CD8-positive, alpha-beta memory T cell (primary cell): ENCODE data around the gene ZNF841. TPM values are rescaled to one million over a fixed set of nuclear protein-coding genes. Genes with fewer than 3 reads are reported as not detected.
A peak's percentile ranks its signal among the peaks of the same experiment; 100 is the strongest.

Source experiments
- CTCF ChIA-PET: fragments of 350-600 bp; sonication (Branson Sonifier 250); formaldehyde crosslinking; loops from one replicate; lab custom pipeline; 2021; ENCODE audit warnings: antibody characterized with exemption; lab: Charles Lee
- POLR2A ChIA-PET: fragments of 350-600 bp; sonication (Branson Sonifier 250); formaldehyde crosslinking; loops from one replicate; lab custom pipeline; 2021; ENCODE audit warnings: antibody characterized with exemption; lab: Charles Lee
- DNase-seq, 5 donors: peaks; one replicate each; pipeline versions ENCODE4 v3.0.0 to v3.0.0-alpha.2; 2020 to 2022; ENCODE audit warnings: mixed read lengths in 1 of 5
- H3K27ac ChIP-seq: one replicate; pipeline ENCODE4 v1.7.0; 2013; ENCODE audit warnings: low read depth, mild to moderate bottlenecking, low read length, moderate library complexity
- H3K27me3 ChIP-seq: 2 replicates; pipeline ENCODE4 v1.7.0; 2013; ENCODE audit warnings: low read length, mild to moderate bottlenecking; ENCODE audit not compliant: insufficient read depth, poor library complexity, severe bottlenecking
- H3K36me3 ChIP-seq: 2 replicates; pipeline ENCODE4 v1.7.0; 2013; ENCODE audit warnings: mild to moderate bottlenecking, low read length, moderate library complexity; ENCODE audit not compliant: insufficient read depth
- H3K4me1 ChIP-seq: 2 replicates; pipeline ENCODE4 v1.7.0; 2013; ENCODE audit warnings: mild to moderate bottlenecking, low read length, moderate library complexity; ENCODE audit not compliant: insufficient read depth
- H3K4me3 ChIP-seq: 2 replicates; pipeline ENCODE4 v1.7.0; 2013; ENCODE audit warnings: mild to moderate bottlenecking, low read length
- H3K9me3 ChIP-seq: 2 replicates; pipeline ENCODE4 v1.7.0; 2013; ENCODE audit warnings: mild to moderate bottlenecking, low read length
- H3K27ac Mint-ChIP-seq, 8 donors: one replicate each; pipeline ENCODE4 v1.8.0; 2020 to 2021; ENCODE audit warnings: mixed read lengths in 8 of 8, mild to moderate bottlenecking in 6 of 8, inconsistent platforms in 3 of 8, moderate library complexity in 3 of 8
- H3K27me3 Mint-ChIP-seq, 2 donors: one replicate each; pipeline ENCODE4 v1.8.0; 2020 to 2021; ENCODE audit warnings: mixed read lengths in 2 of 2, mild to moderate bottlenecking in 1 of 2, moderate library complexity in 1 of 2
- H3K36me3 Mint-ChIP-seq, 3 donors: one replicate each; pipeline ENCODE4 v1.8.0; 2020 to 2021; ENCODE audit warnings: mixed read lengths in 3 of 3, inconsistent platforms in 1 of 3, mild to moderate bottlenecking in 1 of 3
- H3K4me1 Mint-ChIP-seq, 3 donors: one replicate each; pipeline ENCODE4 v1.8.0; 2020 to 2021; ENCODE audit warnings: mixed read lengths in 3 of 3, inconsistent platforms in 1 of 3, mild to moderate bottlenecking in 1 of 3
- H3K4me3 Mint-ChIP-seq, 7 donors: one replicate each; pipeline ENCODE4 v1.8.0; 2020 to 2021; ENCODE audit warnings: mixed read lengths in 7 of 7, mild to moderate bottlenecking in 6 of 7, moderate library complexity in 4 of 7, inconsistent platforms in 2 of 7
- H3K9me3 Mint-ChIP-seq, 5 donors: one replicate each; pipeline ENCODE4 v1.8.0; 2020 to 2022; ENCODE audit warnings: mixed read lengths in 5 of 5, mild to moderate bottlenecking in 3 of 5, moderate library complexity in 2 of 5, inconsistent platforms in 1 of 5
- polyA plus RNA-seq: library from polyadenylated mRNA; unstranded; fragments of 300-500 nt; fragmentation: Illumina TruSeq; gene quantifications from one replicate; pipeline ENCODE4 v1.2.3, GENCODE V29; 2021
- total RNA-seq, 2 experiments: library from RNA; stranded (reverse); gene quantifications; one replicate each; pipeline ENCODE4 v1.2.3, GENCODE V29; 2021

Gene ZNF841
- total RNA-seq (10 to 100 TPM; 14.5 to 15.2 TPM), polyA plus RNA-seq (5.7 TPM)

GRCh38 chr19:52095172-52096014, at the start of gene ZNF841:
Gene ZNF841 (minus strand): TSS chr19:52095765. CDS start chr19:52084801, 10,964 bp downstream.
- H3K4me1 ChIP-seq, result peaks cover 14% of the 10 kb centered on the region
- ChIA-PET POLR2A (no interaction called here), CTCF (no interaction called here)
- no peaks in the 10 kb centered on the region for H3K27me3 ChIP-seq
- H3K27me3 Mint-ChIP-seq, result peaks cover 5 to 7% of the 10 kb centered on the region in 2 donors
- H3K27ac Mint-ChIP-seq, result peak within 1 kb of the TSS; percentile 58 to 98 (median 96)
- H3K4me3 ChIP-seq, result peak within 1 kb of the TSS; percentile 94
- peaks cover 47 to 58% (median 56%) of the 10 kb centered on the region in 3 donors for H3K4me1 Mint-ChIP-seq
- H3K9me3 ChIP-seq, result peaks cover 4% of the 10 kb centered on the region
- peaks cover 29 to 69% (median 47%) of the 10 kb centered on the region in 5 donors for H3K9me3 Mint-ChIP-seq
- H3K36me3 Mint-ChIP-seq, result peaks cover 16 to 72% (median 52%) of the 10 kb centered on the region in 3 donors
- peak; percentile 75 to 87 (median 81) for DNase-seq
- H3K36me3 ChIP-seq, result peaks cover 5% of the 10 kb centered on the region
- peak within 1 kb of the TSS; percentile 88 to 99 (median 98) for H3K4me3 Mint-ChIP-seq
- H3K27ac ChIP-seq, result peak within 1 kb of the TSS; percentile 87

GRCh38 chr19:52142001-52142595, 46.5 kb upstream of the ZNF841 start:
- peaks cover 22% of the 10 kb centered on the region for H3K4me1 ChIP-seq
- peaks cover 0 to 1% of the 10 kb centered on the region in 2 donors for H3K27me3 Mint-ChIP-seq
- H3K4me1 Mint-ChIP-seq, result peaks cover 26 to 34% (median 30%) of the 10 kb centered on the region in 3 donors
- no peak overlapping the region for H3K4me3 ChIP-seq
- ChIA-PET POLR2A (interaction anchor here (1.9 kb wide), 1 partner anchor 29 kb away, joined by 5 read pairs; the partner anchor contains the start of gene ZNF836), CTCF (interaction anchor here (2.6 kb wide), 1 partner anchor 47 kb away, joined by 8 read pairs; the partner anchor contains the start of gene PPP2R1A)
- H3K36me3 ChIP-seq, result no peaks in the 10 kb centered on the region
- DNase-seq, result no peak
- H3K4me3 Mint-ChIP-seq, result peak overlapping the region in 1 of 7 donors; percentile 93
- no peak overlapping the region for H3K27ac ChIP-seq
- peaks cover 2 to 18% (median 10%) of the 10 kb centered on the region in 3 donors for H3K36me3 Mint-ChIP-seq
- H3K9me3 Mint-ChIP-seq, result peaks cover 1 to 21% (median 4%) of the 10 kb centered on the region in 5 donors
- no peaks in the 10 kb centered on the region for H3K27me3 ChIP-seq
- H3K9me3 ChIP-seq, result no peaks in the 10 kb centered on the region
- H3K27ac Mint-ChIP-seq, result no peak overlapping the region

GRCh38 chr19:52141203-52141602, 45.6 kb upstream of the ZNF841 start:
- Histone ChIP-seq H3K27me3 (no peaks in the 10 kb centered on the region), H3K36me3 (no peaks in the 10 kb centered on the region), H3K4me1 (peaks cover 22% of the 10 kb centered on the region), H3K9me3 (no peaks in the 10 kb centered on the region), H3K27ac (no peak overlapping the region), H3K4me3 (no peak overlapping the region)
- peak overlapping the region in 3 of 7 donors; percentile 20 to 93 (median 58) for H3K4me3 Mint-ChIP-seq
- peaks cover 4 to 10% (median 8%) of the 10 kb centered on the region in 3 donors for H3K36me3 Mint-ChIP-seq
- H3K27ac Mint-ChIP-seq, result peak overlapping the region in 3 of 8 donors; percentile 11 to 93 (median 79)
- ChIA-PET POLR2A (interaction anchor here (1.9 kb wide), 1 partner anchor 30 kb away, joined by 5 read pairs; the partner anchor contains the start of gene ZNF836), CTCF (interaction anchor here (1.1 to 2.6 kb wide), 2 partner anchors 48 to 96 kb away, joined by 6 to 8 read pairs; partner anchors contain the start of gene PPP2R1A)
- H3K27me3 Mint-ChIP-seq, result peaks cover 0 to 1% of the 10 kb centered on the region in 2 donors
- H3K4me1 Mint-ChIP-seq, result peaks cover 28 to 39% (median 30%) of the 10 kb centered on the region in 3 donors
- peaks cover 0 to 15% (median 0%) of the 10 kb centered on the region in 5 donors for H3K9me3 Mint-ChIP-seq
- DNase-seq, result no peak

GRCh38 chr19:52140032-52140710, 44.6 kb upstream of the ZNF841 start:
- POLR2A ChIA-PET, result interaction anchor here (0.6 to 1.9 kb wide), 4 partner anchors 31 to 155 kb away, joined by 3 to 23 read pairs (median 5); partner anchors contain the start of genes PPP2R1A and ZNF836
- peak overlapping the region; percentile 79 to 99 (median 94) for H3K27ac Mint-ChIP-seq
- CTCF ChIA-PET, result interaction anchor here (0.9 to 2.6 kb wide), 2 partner anchors 49 to 72 kb away, joined by 3 to 8 read pairs; partner anchors contain the start of gene PPP2R1A
- H3K9me3 Mint-ChIP-seq, result peaks cover 0 to 15% (median 0%) of the 10 kb centered on the region in 5 donors
- Histone ChIP-seq H3K27me3 (no peaks in the 10 kb centered on the region), H3K9me3 (no peaks in the 10 kb centered on the region), H3K4me1 (peaks cover 22% of the 10 kb centered on the region), H3K4me3 (no peak overlapping the region), H3K27ac (no peak overlapping the region), H3K36me3 (no peaks in the 10 kb centered on the region)
- peaks cover 6 to 15% (median 12%) of the 10 kb centered on the region in 3 donors for H3K36me3 Mint-ChIP-seq
- peak in 2 of 5 donors; percentile 96 to 99 for DNase-seq
- peaks cover 0 to 1% of the 10 kb centered on the region in 2 donors for H3K27me3 Mint-ChIP-seq
- peak overlapping the region; percentile 90 to 99 (median 96) for H3K4me3 Mint-ChIP-seq
- H3K4me1 Mint-ChIP-seq, result peaks cover 32 to 41% (median 33%) of the 10 kb centered on the region in 3 donors

GRCh38 chr19:52139252-52140031, 43.9 kb upstream of the ZNF841 start, which contains the start of gene ZNF616:
Gene ZNF616 (minus strand): TSS chr19:52139938. CDS start chr19:52130512, 9,426 bp downstream.
- peaks cover 10 to 21% (median 16%) of the 10 kb centered on the region in 3 donors for H3K36me3 Mint-ChIP-seq
- peak within 1 kb of the TSS; percentile 79 to 99 (median 94) for H3K27ac Mint-ChIP-seq
- Histone ChIP-seq H3K4me3 (peak within 1 kb of the TSS; percentile 100), H3K36me3 (no peaks in the 10 kb centered on the region), H3K27ac (peak within 1 kb of the TSS; percentile 91), H3K9me3 (no peaks in the 10 kb centered on the region), H3K27me3 (no peaks in the 10 kb centered on the region), H3K4me1 (peaks cover 22% of the 10 kb centered on the region)
- ChIA-PET POLR2A (interaction anchor here (0.6 to 1.7 kb wide), 3 partner anchors 50 to 155 kb away, joined by 3 to 23 read pairs (median 5); partner anchors contain the start of gene PPP2R1A), CTCF (interaction anchor here (0.8 to 2.6 kb wide), 6 partner anchors 68 to 108 kb away, joined by 3 to 23 read pairs (median 3); no protein-coding TSS in a partner anchor)
- peaks cover 0 to 1% of the 10 kb centered on the region in 2 donors for H3K27me3 Mint-ChIP-seq
- H3K4me3 Mint-ChIP-seq, result peak within 1 kb of the TSS; percentile 90 to 99 (median 96)
- peaks cover 0 to 21% (median 0%) of the 10 kb centered on the region in 5 donors for H3K9me3 Mint-ChIP-seq
- DNase-seq, result peak; percentile 63 to 98 (median 96)
- peaks cover 34 to 45% (median 36%) of the 10 kb centered on the region in 3 donors for H3K4me1 Mint-ChIP-seq

- H3K27me3 Mint-ChIP-seq, result peaks cover 0 to 1% of the 10 kb centered on the region in 2 donors
- peaks cover 10 to 25% (median 20%) of the 10 kb centered on the region in 3 donors for H3K36me3 Mint-ChIP-seq
- peak overlapping the region; percentile 100 for H3K4me3 ChIP-seq
- no peaks in the 10 kb centered on the region for H3K27me3 ChIP-seq
- H3K27ac Mint-ChIP-seq, result peak overlapping the region; percentile 79 to 99 (median 94)
- CTCF ChIA-PET, result interaction anchor here (0.8 to 2.6 kb wide), 6 partner anchors 51 to 109 kb away, joined by 3 to 23 read pairs (median 3); partner anchors contain the start of gene PPP2R1A
- H3K9me3 ChIP-seq, result no peaks in the 10 kb centered on the region
- H3K4me1 Mint-ChIP-seq, result peaks cover 34 to 45% (median 37%) of the 10 kb centered on the region in 3 donors
- DNase-seq, result no peak
- peak overlapping the region; percentile 91 for H3K27ac ChIP-seq
- POLR2A ChIA-PET, result interaction anchor here (1.0 kb wide), 1 partner anchor 98 kb away, joined by 3 read pairs; no protein-coding TSS in a partner anchor
- peaks cover 22% of the 10 kb centered on the region for H3K4me1 ChIP-seq
- peak overlapping the region; percentile 90 to 99 (median 96) for H3K4me3 Mint-ChIP-seq
- H3K9me3 Mint-ChIP-seq, result peaks cover 0 to 25% (median 0%) of the 10 kb centered on the region in 5 donors
- H3K36me3 ChIP-seq, result no peaks in the 10 kb centered on the region
Observed at GRCh38 chr19:52138983-52139251, 43.4 kb upstream of the ZNF841 start.
